Neural cell (in vitro differentiated cells): ENCODE data around the gene ZFPM1. TPM values are rescaled to one million over a fixed set of nuclear protein-coding genes. Genes with fewer than 3 reads are reported as not detected.

Experiments used
- H2AFZ ChIP-seq: fragments of 200-600, 300-800 bp; sonication (generic), shearing (Covaris generic); 2 replicates; pipeline ENCODE4 v1.6.0; 2014; ENCODE audit warnings: low read depth, mild to moderate bottlenecking, antibody characterized with exemption, low read length, moderate library complexity
- H3F3A ChIP-seq: fragments of 200-600 bp; shearing (Covaris generic); 2 replicates; pipeline ENCODE4 v1.6.1; 2016; ENCODE audit warnings: mild to moderate bottlenecking, moderate library complexity, mixed read lengths, antibody characterized with exemption, low read length; ENCODE audit not compliant: insufficient read depth, poor library complexity, severe bottlenecking
- H3K27ac ChIP-seq: fragments of 200-600, 300-800 bp; sonication (generic), shearing (Covaris generic); 2 replicates; pipeline ENCODE4 v1.5.1; 2014; ENCODE audit warnings: mild to moderate bottlenecking, low read length, moderate library complexity
- H3K27me3 ChIP-seq: fragments of 300-800, 200-600 bp; sonication (generic), shearing (Covaris generic); 2 replicates; pipeline ENCODE4 v1.6.0; 2014; ENCODE audit warnings: mild to moderate bottlenecking, low read depth, low read length, moderate library complexity; ENCODE audit not compliant: insufficient read depth
- H3K36me3 ChIP-seq: fragments of 300-800, 200-600 bp; sonication (generic), shearing (Covaris generic); 2 replicates; pipeline ENCODE4 v1.5.1; 2014; ENCODE audit warnings: mild to moderate bottlenecking, antibody characterized with exemption, low read length, moderate library complexity; ENCODE audit not compliant: insufficient read depth
- H3K4me2 ChIP-seq: fragments of 300-800, 200-600 bp; sonication (generic), shearing (Covaris generic); 2 replicates; pipeline ENCODE4 v1.6.0; 2014; ENCODE audit warnings: mild to moderate bottlenecking, low read length
- H3K4me3 ChIP-seq: fragments of 300-800, 200-600 bp; sonication (generic), shearing (Covaris generic); 2 replicates; pipeline ENCODE4 v1.5.1; 2014; ENCODE audit warnings: mild to moderate bottlenecking, low read length, moderate library complexity
- H3K79me2 ChIP-seq: fragments of 200-600 bp; shearing (Covaris generic); replicated peaks from 2 replicates; pipeline ENCODE4 v1.6.0; 2014; ENCODE audit warnings: mild to moderate bottlenecking, low read length, moderate library complexity; ENCODE audit not compliant: insufficient read depth
- H3K9ac ChIP-seq: fragments of 300-800, 200-600 bp; sonication (generic), shearing (Covaris generic); 2 replicates; pipeline ENCODE4 v1.6.1; 2016; ENCODE audit warnings: mild to moderate bottlenecking, low read length, mixed read lengths
- H3K9me2 ChIP-seq: fragments of 200-600 bp; shearing (Covaris generic); 2 replicates; pipeline ENCODE4 v1.6.1; 2016; ENCODE audit warnings: mild to moderate bottlenecking, low read length, mixed read lengths; ENCODE audit not compliant: insufficient read depth
- H3K9me3 ChIP-seq: fragments of 200-600, 300-800 bp; sonication (generic), shearing (Covaris generic); 2 replicates; pipeline ENCODE4 v1.6.1; 2016; ENCODE audit warnings: mild to moderate bottlenecking, mixed run types, low read length, moderate library complexity, mixed read lengths
- H4K20me1 ChIP-seq: fragments of 200-600 bp; shearing (Covaris generic); 2 replicates; pipeline ENCODE4 v1.6.1; 2016; ENCODE audit warnings: mild to moderate bottlenecking, mixed run types; ENCODE audit not compliant: insufficient read depth
- EP300 ChIP-seq: fragments of 450-650 bp; conservative IDR thresholded peaks from 2 replicates; pipeline ENCODE4 v1.6.1; 2014; ENCODE audit warnings: antibody characterized with exemption, mild to moderate bottlenecking, moderate library complexity; ENCODE audit not compliant: poor library complexity, severe bottlenecking
- EZH2 ChIP-seq: fragments of 200-600, 300-800 bp; shearing (Covaris generic), sonication (generic); IDR thresholded peaks from 2 replicates; pipeline ENCODE4 v1.6.1; 2014; ENCODE audit warnings: antibody characterized with exemption, low read length, borderline replicate concordance, mild to moderate bottlenecking; ENCODE audit not compliant: insufficient read depth, poor library complexity, severe bottlenecking
- MXI1 ChIP-seq: fragments of 450-650 bp; conservative IDR thresholded peaks from 2 replicates; pipeline ENCODE4 v1.6.1; 2014; ENCODE audit warnings: antibody characterized with exemption, mild to moderate bottlenecking; ENCODE audit not compliant: poor library complexity, severe bottlenecking
- POLR2AphosphoS5 ChIP-seq: IDR thresholded peaks from 2 replicates; pipeline ENCODE4 v1.6.1; 2012
- RAD21 ChIP-seq: fragments of 450-650 bp; conservative IDR thresholded peaks from 2 replicates; pipeline ENCODE4 v1.6.1; 2014; ENCODE audit warnings: antibody characterized with exemption, mild to moderate bottlenecking, moderate library complexity
- SMC3 ChIP-seq: fragments of 450-650 bp; conservative IDR thresholded peaks from 2 replicates; pipeline ENCODE4 v1.6.1; 2014; ENCODE audit warnings: antibody characterized with exemption, mild to moderate bottlenecking, moderate library complexity; ENCODE audit not compliant: poor library complexity
- TAF1 ChIP-seq: IDR thresholded peaks from 2 replicates; pipeline ENCODE4 v1.6.1; 2012; ENCODE audit warnings: low read depth
- polyA plus RNA-seq: library from polyadenylated mRNA; depleted of rRNA; stranded (reverse); fragments of >200 nt; gene quantifications from 2 replicates; pipeline ENCODE4 v1.2.3, GENCODE V29; 2014
- TF ChIP-seq, protein P1 (sequence below): IDR thresholded peaks from 2 replicates; pipeline ENCODE4 v1.6.1; 2012; ENCODE audit warnings: borderline replicate concordance
- TF ChIP-seq, protein P2 (sequence below): fragments of 450-650 bp; IDR thresholded peaks from 2 replicates; pipeline ENCODE4 v1.5.1; 2014; ENCODE audit warnings: antibody characterized with exemption, mild to moderate bottlenecking, moderate library complexity; ENCODE audit not compliant: poor library complexity, severe bottlenecking

The ZFPM1 gene
- polyA plus RNA-seq, 1 donor from 2014 or later: 0.41 TPM

DNA sequence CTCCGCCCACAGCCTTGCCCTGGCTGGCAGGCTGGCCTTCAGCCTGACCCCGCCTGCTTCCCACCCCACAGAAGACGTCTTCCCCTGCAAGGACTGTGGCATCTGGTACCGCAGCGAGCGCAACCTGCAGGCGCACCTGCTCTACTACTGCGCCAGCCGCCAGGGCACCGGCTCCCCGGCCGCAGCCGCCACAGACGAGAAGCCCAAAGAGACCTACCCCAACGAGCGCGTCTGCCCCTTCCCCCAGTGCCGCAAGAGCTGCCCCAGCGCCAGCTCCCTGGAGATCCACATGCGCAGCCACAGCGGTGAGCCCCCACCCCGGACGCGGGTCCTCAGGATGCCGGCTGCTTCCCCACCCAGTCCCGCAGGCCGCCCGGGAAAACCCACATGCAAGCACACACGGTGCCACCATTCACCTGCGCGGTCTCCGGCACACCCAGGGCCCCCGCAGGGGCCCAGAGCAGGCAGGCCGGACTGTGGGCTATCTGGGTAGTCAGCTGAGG lies 78.9 kb downstream of the ZFPM1 start:
- Histone ChIP-seq H4K20me1 (no peaks in the 10 kb centered on the region), H3K4me3 (no peak overlapping the region), H3K36me3 (no peaks in the 10 kb centered on the region), H2AFZ (no peak overlapping the region), H3K27me3 (no peaks in the 10 kb centered on the region), H3K9me2 (no peaks in the 10 kb centered on the region), H3K9ac (no peak overlapping the region), H3K9me3 (no peaks in the 10 kb centered on the region), H3K79me2 (no peaks in the 10 kb centered on the region), H3F3A (no peaks in the 10 kb centered on the region), H3K27ac (no peak overlapping the region), H3K4me2 (no peak overlapping the region)
- no peak for TF ChIP-seq EP300
- TF ChIP-seq POLR2AphosphoS5: no peak
- no peak for TF ChIP-seq MXI1
- TF ChIP-seq SMC3: no peak
- TF ChIP-seq TAF1: no peak
- no peak for TF ChIP-seq EZH2
- TF ChIP-seq RAD21: no peak
- TF ChIP-seq, protein P1, sequence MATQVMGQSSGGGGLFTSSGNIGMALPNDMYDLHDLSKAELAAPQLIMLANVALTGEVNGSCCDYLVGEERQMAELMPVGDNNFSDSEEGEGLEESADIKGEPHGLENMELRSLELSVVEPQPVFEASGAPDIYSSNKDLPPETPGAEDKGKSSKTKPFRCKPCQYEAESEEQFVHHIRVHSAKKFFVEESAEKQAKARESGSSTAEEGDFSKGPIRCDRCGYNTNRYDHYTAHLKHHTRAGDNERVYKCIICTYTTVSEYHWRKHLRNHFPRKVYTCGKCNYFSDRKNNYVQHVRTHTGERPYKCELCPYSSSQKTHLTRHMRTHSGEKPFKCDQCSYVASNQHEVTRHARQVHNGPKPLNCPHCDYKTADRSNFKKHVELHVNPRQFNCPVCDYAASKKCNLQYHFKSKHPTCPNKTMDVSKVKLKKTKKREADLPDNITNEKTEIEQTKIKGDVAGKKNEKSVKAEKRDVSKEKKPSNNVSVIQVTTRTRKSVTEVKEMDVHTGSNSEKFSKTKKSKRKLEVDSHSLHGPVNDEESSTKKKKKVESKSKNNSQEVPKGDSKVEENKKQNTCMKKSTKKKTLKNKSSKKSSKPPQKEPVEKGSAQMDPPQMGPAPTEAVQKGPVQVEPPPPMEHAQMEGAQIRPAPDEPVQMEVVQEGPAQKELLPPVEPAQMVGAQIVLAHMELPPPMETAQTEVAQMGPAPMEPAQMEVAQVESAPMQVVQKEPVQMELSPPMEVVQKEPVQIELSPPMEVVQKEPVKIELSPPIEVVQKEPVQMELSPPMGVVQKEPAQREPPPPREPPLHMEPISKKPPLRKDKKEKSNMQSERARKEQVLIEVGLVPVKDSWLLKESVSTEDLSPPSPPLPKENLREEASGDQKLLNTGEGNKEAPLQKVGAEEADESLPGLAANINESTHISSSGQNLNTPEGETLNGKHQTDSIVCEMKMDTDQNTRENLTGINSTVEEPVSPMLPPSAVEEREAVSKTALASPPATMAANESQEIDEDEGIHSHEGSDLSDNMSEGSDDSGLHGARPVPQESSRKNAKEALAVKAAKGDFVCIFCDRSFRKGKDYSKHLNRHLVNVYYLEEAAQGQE: no peak
- TF ChIP-seq, protein P2, sequence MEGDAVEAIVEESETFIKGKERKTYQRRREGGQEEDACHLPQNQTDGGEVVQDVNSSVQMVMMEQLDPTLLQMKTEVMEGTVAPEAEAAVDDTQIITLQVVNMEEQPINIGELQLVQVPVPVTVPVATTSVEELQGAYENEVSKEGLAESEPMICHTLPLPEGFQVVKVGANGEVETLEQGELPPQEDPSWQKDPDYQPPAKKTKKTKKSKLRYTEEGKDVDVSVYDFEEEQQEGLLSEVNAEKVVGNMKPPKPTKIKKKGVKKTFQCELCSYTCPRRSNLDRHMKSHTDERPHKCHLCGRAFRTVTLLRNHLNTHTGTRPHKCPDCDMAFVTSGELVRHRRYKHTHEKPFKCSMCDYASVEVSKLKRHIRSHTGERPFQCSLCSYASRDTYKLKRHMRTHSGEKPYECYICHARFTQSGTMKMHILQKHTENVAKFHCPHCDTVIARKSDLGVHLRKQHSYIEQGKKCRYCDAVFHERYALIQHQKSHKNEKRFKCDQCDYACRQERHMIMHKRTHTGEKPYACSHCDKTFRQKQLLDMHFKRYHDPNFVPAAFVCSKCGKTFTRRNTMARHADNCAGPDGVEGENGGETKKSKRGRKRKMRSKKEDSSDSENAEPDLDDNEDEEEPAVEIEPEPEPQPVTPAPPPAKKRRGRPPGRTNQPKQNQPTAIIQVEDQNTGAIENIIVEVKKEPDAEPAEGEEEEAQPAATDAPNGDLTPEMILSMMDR: no peak

DNA sequence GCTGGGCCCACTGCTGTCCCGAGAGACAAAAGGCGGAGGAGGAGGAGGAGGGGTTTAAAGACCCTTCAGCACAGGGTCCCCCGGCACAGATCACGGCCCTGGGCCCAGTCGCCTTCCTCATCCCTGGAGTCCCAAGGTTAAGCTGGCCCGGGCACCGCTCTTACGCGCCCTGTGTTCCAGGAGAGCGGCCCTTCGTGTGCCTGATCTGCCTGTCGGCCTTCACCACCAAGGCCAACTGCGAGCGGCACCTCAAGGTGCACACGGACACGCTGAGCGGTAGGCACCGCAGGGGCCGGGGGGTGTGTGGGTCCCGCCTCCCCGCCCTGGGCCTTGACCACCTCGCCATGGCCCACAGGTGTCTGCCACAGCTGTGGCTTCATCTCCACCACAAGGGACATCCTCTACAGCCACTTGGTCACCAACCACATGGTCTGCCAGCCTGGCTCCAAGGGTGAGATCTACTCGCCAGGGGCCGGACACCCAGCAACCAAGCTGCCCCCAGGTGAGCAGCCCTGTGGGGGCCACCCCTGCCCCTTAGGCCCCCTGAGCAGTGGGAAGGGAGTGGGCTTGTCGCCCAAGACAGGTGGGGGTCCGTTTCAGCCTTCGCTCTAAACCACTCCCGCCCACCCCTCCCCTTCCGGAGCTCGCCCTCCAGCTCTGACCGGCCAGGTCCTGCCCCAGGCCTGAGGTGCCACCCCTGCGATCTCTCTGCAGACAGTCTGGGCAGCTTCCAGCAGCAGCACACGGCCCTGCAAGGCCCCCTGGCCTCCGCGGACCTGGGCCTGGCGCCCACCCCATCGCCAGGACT lies 79.6 kb downstream of the ZFPM1 start:
- no peaks in the 10 kb centered on the region for H3K79me2 ChIP-seq
- H3K27ac ChIP-seq: no peak overlapping the region
- H2AFZ ChIP-seq: no peak overlapping the region
- peak overlapping the region; percentile 44 for H3K9ac ChIP-seq
- H3K36me3 ChIP-seq: no peaks in the 10 kb centered on the region
- H3K27me3 ChIP-seq: no peaks in the 10 kb centered on the region
- H3K9me2 ChIP-seq: no peaks in the 10 kb centered on the region
- H3K9me3 ChIP-seq: no peaks in the 10 kb centered on the region
- TF ChIP-seq RAD21 (no peak), POLR2AphosphoS5 (no peak), MXI1 (no peak), TAF1 (no peak), EZH2 (no peak), SMC3 (no peak), EP300 (no peak)
- TF ChIP-seq, protein P1: no peak
- TF ChIP-seq, protein P2: no peak
- no peaks in the 10 kb centered on the region for H3F3A ChIP-seq
- no peaks in the 10 kb centered on the region for H4K20me1 ChIP-seq
- no peak overlapping the region for H3K4me2 ChIP-seq
- peak overlapping the region; percentile 38 for H3K4me3 ChIP-seq
